GM12801 (cell line): ENCODE results near the gene ACTRT3.

Experiments
- TF ChIP-seq, protein P1 (sequence below): IDR thresholded peaks from one replicate; pipeline ENCODE4 v1.5.1; 2011; ENCODE audit warnings: control low read depth; ENCODE audit not compliant: insufficient read length; ENCODE audit errors: extremely low read depth

The ACTRT3 gene

DNA sequence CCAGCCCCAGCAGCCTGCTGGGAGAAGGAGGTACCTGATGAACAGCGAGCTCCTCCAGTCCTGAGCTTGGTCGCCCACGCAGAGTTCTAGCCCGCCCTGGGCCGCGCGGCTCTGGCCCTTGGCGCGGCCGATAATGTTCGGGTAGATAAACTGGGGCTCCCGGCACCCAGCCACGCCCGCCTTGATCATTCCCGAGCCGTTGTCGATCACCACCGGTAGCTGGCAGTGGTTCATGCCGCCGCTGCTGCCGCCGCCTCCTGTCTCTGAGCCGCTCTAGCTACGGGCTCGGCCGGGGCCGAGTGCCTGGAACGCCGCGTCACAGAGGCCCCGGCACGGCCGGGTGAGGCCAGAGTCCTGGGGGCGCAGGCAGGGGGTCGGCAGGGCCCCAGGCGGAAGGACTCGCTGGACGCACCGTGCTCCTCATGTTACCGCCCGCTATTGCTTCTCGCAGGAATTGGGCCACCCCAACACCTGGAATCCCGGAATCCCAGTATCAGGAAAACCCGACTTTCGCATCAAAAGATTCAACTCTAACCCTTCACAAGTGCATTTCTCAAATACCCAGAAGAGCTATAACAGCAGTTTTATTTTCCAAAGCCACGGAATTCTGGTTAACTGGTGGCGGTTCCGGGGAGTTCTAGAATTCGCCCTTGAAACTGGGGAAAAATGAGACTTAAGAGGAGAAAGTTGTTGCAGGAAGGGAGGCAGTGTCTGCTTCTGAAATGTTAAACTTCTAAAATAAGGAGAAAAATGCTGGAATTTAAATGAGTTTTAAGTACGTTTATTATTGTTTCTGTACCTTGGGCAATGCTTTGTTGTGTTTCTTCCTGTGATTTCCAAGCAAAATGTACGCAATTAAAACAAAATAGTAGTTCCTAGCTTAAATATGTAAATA is at the start of gene ACTRT3:
TSS of gene ACTRT3 (minus strand) at position 275 of the 895 bp plus-strand sequence. CDS start at position 234, 41 bp downstream.
- TF ChIP-seq, protein P1, sequence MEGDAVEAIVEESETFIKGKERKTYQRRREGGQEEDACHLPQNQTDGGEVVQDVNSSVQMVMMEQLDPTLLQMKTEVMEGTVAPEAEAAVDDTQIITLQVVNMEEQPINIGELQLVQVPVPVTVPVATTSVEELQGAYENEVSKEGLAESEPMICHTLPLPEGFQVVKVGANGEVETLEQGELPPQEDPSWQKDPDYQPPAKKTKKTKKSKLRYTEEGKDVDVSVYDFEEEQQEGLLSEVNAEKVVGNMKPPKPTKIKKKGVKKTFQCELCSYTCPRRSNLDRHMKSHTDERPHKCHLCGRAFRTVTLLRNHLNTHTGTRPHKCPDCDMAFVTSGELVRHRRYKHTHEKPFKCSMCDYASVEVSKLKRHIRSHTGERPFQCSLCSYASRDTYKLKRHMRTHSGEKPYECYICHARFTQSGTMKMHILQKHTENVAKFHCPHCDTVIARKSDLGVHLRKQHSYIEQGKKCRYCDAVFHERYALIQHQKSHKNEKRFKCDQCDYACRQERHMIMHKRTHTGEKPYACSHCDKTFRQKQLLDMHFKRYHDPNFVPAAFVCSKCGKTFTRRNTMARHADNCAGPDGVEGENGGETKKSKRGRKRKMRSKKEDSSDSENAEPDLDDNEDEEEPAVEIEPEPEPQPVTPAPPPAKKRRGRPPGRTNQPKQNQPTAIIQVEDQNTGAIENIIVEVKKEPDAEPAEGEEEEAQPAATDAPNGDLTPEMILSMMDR: no peak

DNA sequence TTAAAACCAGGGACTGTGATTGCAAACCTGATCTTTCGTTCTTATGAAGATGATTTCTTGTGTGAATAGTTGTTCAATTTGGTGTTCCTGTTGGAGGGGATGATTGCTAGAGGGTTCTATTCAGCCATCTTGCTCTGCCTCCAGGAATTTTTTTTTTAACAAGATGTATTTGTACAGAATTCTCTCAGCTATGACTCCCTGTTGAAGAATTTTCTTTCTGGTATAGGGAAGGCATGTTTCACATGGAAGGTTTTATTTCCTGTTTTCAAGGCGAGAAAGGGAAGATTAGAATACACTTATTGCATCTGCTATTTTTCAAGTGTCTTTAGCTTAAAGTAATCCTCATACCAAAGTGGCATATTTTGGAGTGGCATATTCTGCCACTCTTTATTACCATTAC is 49.0 kb upstream of the ACTRT3 start:
- TF ChIP-seq, protein P1: no peak

DNA sequence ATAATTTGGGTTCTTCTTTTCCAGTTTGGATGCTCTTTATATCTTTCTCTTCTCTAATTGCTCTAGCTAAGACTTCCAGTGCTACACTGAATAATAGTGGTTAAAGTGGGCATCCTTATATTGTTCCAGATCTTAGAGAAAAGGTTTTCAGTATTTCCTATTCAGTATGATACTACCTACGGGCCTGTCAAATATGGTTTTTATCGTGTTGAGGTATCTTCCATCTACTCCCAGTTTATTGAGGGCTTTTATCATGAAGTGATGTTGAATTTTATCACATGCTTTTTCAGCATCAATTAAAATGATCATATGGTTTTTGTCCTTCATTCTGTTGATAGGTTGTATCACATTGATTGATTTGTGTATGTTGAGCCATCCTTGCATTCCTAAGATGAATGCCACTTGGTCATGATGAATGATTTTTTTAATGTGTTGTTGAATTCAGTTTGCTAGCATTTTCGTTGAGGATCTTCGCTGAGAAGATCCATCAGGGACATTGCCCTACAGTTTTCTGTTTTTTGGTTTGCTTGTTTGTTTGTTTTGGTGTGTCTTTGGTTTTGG is 46.3 kb upstream of the ACTRT3 start:
- TF ChIP-seq, protein P1: no peak

DNA sequence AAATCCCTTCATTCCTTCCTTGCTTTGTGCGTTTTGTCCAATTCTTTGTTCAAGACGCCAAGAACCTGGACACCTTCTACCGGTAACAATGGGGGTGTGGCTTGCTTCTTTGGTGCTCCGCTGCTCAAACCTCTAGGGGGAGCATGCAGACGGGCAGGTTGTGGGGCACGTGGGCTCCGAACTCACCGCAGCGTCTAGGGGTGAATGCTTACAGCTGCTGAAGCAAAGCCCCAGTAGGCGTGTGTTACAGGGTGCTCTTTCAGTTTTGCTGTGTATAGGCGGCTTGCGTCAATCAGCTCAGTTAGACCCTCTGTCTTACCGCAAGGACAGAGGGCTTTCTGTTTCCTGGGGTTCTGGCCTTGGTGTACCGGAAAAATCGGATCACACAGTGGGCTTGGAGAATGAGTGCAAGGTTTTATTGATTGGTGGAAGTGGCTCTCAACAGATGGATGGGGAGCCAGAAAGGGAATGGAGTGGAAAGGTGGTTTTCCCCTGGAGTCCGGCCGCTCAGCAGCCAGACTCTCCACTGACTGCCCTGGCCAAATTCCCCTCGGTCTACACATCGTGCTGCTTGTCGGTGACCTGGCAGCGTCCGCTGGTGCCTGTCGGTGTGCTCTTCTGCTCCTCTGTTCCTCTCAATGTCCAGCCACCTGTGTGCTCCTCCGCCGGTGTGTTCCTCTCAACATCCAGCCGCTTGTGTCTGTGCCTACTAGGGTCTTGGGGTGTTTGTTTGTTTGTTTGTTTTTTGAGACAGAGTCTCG is 44.6 kb upstream of the ACTRT3 start:
- TF ChIP-seq, protein P1: no peak

DNA sequence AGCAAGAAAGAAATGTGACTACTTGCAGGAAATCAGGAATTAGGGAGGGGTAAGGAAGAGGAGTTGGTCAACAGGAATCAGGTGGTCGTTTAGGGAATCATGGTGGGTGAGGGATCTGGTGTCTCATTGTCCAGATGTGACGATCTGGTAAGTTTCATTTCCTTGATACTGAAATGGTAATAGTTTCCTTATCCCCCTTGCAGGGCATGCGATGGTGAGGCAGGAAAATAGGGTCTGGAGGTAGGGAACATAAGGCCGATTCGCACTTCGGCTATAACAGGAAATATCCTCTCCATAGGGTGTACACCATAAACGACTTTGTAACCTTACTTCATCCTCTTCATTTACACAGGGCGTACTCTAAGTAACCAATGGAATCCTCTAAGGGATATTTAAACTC is 43.9 kb upstream of the ACTRT3 start:
- TF ChIP-seq, protein P1: no peak

DNA sequence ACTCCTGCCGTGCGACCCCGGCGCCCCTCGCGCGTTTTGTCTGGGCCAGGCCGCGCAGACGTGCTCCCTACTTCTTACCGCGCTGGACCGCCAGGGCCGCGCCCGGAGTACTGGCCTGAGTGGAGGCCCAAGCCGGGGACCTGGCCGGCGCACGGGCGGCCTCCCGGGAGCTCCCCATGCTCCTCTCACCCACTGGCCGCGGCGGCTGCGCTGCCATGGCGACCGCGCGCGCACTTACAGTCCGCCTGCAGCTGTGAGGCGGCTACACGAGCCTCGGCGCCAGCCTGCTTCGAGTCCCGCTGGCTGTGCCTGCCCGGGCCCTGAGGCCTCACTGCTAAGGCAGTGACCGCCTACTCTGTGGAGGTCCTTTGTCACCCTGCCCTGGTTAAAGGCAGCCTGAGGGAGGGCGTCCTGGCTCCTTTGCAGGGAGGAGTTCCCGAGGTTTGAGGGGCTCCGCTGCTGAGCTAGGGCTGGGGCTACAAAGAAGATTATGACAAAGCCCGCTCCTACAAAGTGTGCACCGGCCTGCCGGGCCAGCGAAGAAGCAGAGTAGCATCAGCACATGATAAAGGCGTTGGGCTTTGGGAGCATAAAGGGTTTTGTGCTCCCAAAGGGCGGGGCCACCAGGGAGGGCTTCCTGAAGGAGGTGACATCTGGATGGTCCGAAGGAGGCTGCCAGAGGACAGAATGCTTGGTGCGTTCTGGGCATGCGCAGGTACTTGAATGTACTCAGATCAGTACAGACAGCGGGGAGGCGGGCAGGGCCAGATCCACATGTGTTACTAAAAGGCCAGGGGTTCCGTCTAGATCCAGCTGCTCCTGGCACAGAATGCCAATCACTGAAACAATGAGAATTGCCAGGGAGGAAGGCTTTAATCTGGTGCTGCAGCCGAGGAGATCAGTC is 43.2 kb upstream of the ACTRT3 start, which contains the start of the genes LRRC34 and LRRIQ4:
TSS of gene LRRC34 (minus strand) at position 573 of the 904 bp plus-strand sequence. CDS start at position 217, 356 bp downstream.
TSS of gene LRRIQ4 (plus strand) at position 539 of the 904 bp plus-strand sequence. CDS start 9,052 bp downstream, outside the sequence.
- TF ChIP-seq, protein P1: no peak
